Nephron progenitor cell (in vitro differentiated cells): Measurements from ENCODE around the gene P3H2.

ENCODE experiments used
- DNase-seq: peaks from one replicate; pipeline ENCODE4 v3.0.0; 2021
- H3K27ac Mint-ChIP-seq: 2 replicates; pipeline ENCODE4 v1.8.0; 2021; ENCODE audit warnings: mild to moderate bottlenecking, moderate library complexity, mixed read lengths
- H3K27me3 Mint-ChIP-seq: 2 replicates; pipeline ENCODE4 v1.8.0; 2021; ENCODE audit warnings: mild to moderate bottlenecking, low read depth, mixed read lengths; ENCODE audit not compliant: poor library complexity
- H3K36me3 Mint-ChIP-seq: 2 replicates; pipeline ENCODE4 v1.8.0; 2021; ENCODE audit warnings: low read depth, mixed read lengths
- H3K4me1 Mint-ChIP-seq: 2 replicates; pipeline ENCODE4 v1.8.0; 2021; ENCODE audit warnings: mixed read lengths
- H3K4me3 Mint-ChIP-seq: 2 replicates; pipeline ENCODE4 v1.8.0; 2021; ENCODE audit warnings: mild to moderate bottlenecking, moderate library complexity, mixed read lengths
- H3K9me3 Mint-ChIP-seq: 2 replicates; pipeline ENCODE4 v1.8.0; 2021; ENCODE audit warnings: mild to moderate bottlenecking, moderate library complexity, mixed read lengths
- CTCF ChIP-seq: fragments of 200-600 bp; sonication (generic); IDR thresholded peaks from 2 replicates; pipeline ENCODE4 v1.5.0; 2021; ENCODE audit warnings: antibody characterized with exemption

P3H2 gene

GRCh38 chr3:189977174-189977573 lies 143.5 kb downstream of the P3H2 start:
- H3K9me3 Mint-ChIP-seq, result peaks cover 15% of the 10 kb centered on the region
- H3K4me1 Mint-ChIP-seq, result peaks cover 7% of the 10 kb centered on the region
- no peak overlapping the region for H3K4me3 Mint-ChIP-seq
- DNase-seq, result no peak
- H3K27ac Mint-ChIP-seq, result no peak overlapping the region
- no peak for TF ChIP-seq CTCF
- no peaks in the 10 kb centered on the region for H3K27me3 Mint-ChIP-seq
- H3K36me3 Mint-ChIP-seq, result peaks cover 70% of the 10 kb centered on the region

GRCh38 chr3:189975391-189975990 lies 145.2 kb downstream of the P3H2 start:
- peaks cover 7% of the 10 kb centered on the region for H3K4me1 Mint-ChIP-seq
- TF ChIP-seq CTCF, result no peak
- H3K4me3 Mint-ChIP-seq, result no peak overlapping the region
- DNase-seq, result no peak
- peaks cover 15% of the 10 kb centered on the region for H3K9me3 Mint-ChIP-seq
- H3K27me3 Mint-ChIP-seq, result no peaks in the 10 kb centered on the region
- H3K36me3 Mint-ChIP-seq, result peaks cover 80% of the 10 kb centered on the region
- H3K27ac Mint-ChIP-seq, result peak overlapping the region; percentile 95

GRCh38 chr3:189974359-189974758 lies 146.3 kb downstream of the P3H2 start:
- H3K9me3 Mint-ChIP-seq, result peaks cover 15% of the 10 kb centered on the region
- peaks cover 79% of the 10 kb centered on the region for H3K36me3 Mint-ChIP-seq
- no peak for DNase-seq
- TF ChIP-seq CTCF, result no peak
- peak overlapping the region; percentile 84 for H3K27ac Mint-ChIP-seq
- peaks cover 7% of the 10 kb centered on the region for H3K4me1 Mint-ChIP-seq
- H3K27me3 Mint-ChIP-seq, result no peaks in the 10 kb centered on the region
- H3K4me3 Mint-ChIP-seq, result no peak overlapping the region

- peak; percentile 93 for TF ChIP-seq CTCF
- Mint-ChIP-seq H3K4me1 (peaks cover 8% of the 10 kb centered on the region), H3K4me3 (no peak overlapping the region), H3K9me3 (no peaks in the 10 kb centered on the region), H3K27ac (no peak overlapping the region), H3K36me3 (peaks cover 45% of the 10 kb centered on the region), H3K27me3 (no peaks in the 10 kb centered on the region)
- peak; percentile 30 for DNase-seq
Measured at GRCh38 chr3:189967254-189967865, 153.3 kb downstream of the P3H2 start.

GRCh38 chr3:189966843-189967242 lies 153.9 kb downstream of the P3H2 start:
- Mint-ChIP-seq H3K9me3 (no peaks in the 10 kb centered on the region), H3K4me3 (no peak overlapping the region), H3K36me3 (peaks cover 40% of the 10 kb centered on the region), H3K27ac (no peak overlapping the region), H3K4me1 (peaks cover 12% of the 10 kb centered on the region), H3K27me3 (no peaks in the 10 kb centered on the region)
- no peak for TF ChIP-seq CTCF
- DNase-seq, result no peak
